ENCODE results near the gene KIAA1328.

DNA sequence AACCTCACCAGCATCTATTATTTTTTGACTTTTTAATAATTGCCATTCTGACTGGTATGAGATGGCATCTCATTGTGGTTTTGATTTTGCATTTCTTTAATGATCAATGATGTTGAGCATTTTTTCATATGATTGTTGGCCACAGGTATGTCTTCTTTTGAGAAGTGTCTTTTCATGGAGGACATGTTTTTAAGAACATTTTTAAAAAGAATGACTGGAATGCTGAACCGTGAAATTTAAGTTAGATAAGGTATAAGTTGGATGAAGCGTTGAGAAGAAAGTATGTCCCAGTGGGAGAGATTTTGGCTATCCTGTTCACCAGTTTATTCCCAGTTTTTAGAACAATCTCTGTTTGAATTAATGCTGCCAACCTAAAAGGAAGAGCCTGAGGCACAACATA lies 370.8 kb downstream of the KIAA1328 start:
- TF ChIP-seq, protein P1, sequence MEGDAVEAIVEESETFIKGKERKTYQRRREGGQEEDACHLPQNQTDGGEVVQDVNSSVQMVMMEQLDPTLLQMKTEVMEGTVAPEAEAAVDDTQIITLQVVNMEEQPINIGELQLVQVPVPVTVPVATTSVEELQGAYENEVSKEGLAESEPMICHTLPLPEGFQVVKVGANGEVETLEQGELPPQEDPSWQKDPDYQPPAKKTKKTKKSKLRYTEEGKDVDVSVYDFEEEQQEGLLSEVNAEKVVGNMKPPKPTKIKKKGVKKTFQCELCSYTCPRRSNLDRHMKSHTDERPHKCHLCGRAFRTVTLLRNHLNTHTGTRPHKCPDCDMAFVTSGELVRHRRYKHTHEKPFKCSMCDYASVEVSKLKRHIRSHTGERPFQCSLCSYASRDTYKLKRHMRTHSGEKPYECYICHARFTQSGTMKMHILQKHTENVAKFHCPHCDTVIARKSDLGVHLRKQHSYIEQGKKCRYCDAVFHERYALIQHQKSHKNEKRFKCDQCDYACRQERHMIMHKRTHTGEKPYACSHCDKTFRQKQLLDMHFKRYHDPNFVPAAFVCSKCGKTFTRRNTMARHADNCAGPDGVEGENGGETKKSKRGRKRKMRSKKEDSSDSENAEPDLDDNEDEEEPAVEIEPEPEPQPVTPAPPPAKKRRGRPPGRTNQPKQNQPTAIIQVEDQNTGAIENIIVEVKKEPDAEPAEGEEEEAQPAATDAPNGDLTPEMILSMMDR (IDR thresholded peaks at IDR 0.05): no peak
- no peak for TF ChIP-seq POLR2A (IDR thresholded peaks at IDR 0.05)

All from esophagus squamous epithelium (tissue), 4 donors.